HG02610 (cell line): ENCODE measurements around the gene METAP1.
"Not testable (repeated sequence)": the region's sequence is repeated elsewhere in the genome, so short reads cannot be mapped to it uniquely, and the experiment has no call there.

Experiments
- ATAC-seq: cut with Tn5 transposase; IDR thresholded peaks from one replicate; pipeline ENCODE4 v1.9.1; 2021; ENCODE audit warnings: mild to moderate bottlenecking, moderate library complexity; ENCODE audit not compliant: unreplicated experiment

The METAP1 gene

GRCh38 chr4:98996765-98997068 lies 1.2 kb downstream of the METAP1 start:
- no peak for ATAC-seq

- ATAC-seq: no peak
Observed at GRCh38 chr4:98997166-98997565, 1.6 kb downstream of the METAP1 start.

- ATAC-seq: no peak
Observed at GRCh38 chr4:98998551-98998950, 3.0 kb downstream of the METAP1 start.

- no peak for ATAC-seq
Observed at GRCh38 chr4:99002279-99002678, 6.8 kb downstream of the METAP1 start.

GRCh38 chr4:99008051-99008450 lies 12.5 kb downstream of the METAP1 start:
- no peak for ATAC-seq

GRCh38 chr4:99011910-99012309 lies 16.4 kb downstream of the METAP1 start:
- ATAC-seq: no peak

GRCh38 chr4:99013402-99013843 lies 17.9 kb downstream of the METAP1 start:
- ATAC-seq: no peak

GRCh38 chr4:99013884-99014523 lies 18.5 kb downstream of the METAP1 start:
- no peak for ATAC-seq

- ATAC-seq: no peak
Observed at GRCh38 chr4:99021386-99021785, 25.9 kb downstream of the METAP1 start.

GRCh38 chr4:99022566-99022965 lies 27.0 kb downstream of the METAP1 start:
- no peak for ATAC-seq

GRCh38 chr4:99023800-99024251 lies 28.3 kb downstream of the METAP1 start:
- not testable (repeated sequence) for ATAC-seq

- no peak for ATAC-seq
Observed at GRCh38 chr4:99024481-99025275, 29.2 kb downstream of the METAP1 start.

GRCh38 chr4:99025506-99025905 lies 30.0 kb downstream of the METAP1 start:
- ATAC-seq: no peak

- ATAC-seq: no peak
Observed at GRCh38 chr4:99027304-99027703, 31.8 kb downstream of the METAP1 start.

GRCh38 chr4:99028187-99028586 lies 32.7 kb downstream of the METAP1 start:
- ATAC-seq: peak; percentile 57

- peak; percentile 64 for ATAC-seq
Observed at GRCh38 chr4:99029018-99029735, 33.7 kb downstream of the METAP1 start.

- no peak for ATAC-seq
Observed at GRCh38 chr4:99029852-99030251, 34.3 kb downstream of the METAP1 start.

- no peak for ATAC-seq
Observed at GRCh38 chr4:99033956-99034355, 38.4 kb downstream of the METAP1 start.

- ATAC-seq: no peak
Observed at GRCh38 chr4:99038213-99038612, 42.7 kb downstream of the METAP1 start.

- ATAC-seq: no peak
Observed at GRCh38 chr4:99043346-99043745, 47.8 kb downstream of the METAP1 start.

GRCh38 chr4:99047710-99048109 lies 52.2 kb downstream of the METAP1 start:
- ATAC-seq: no peak

- peak; percentile 33 for ATAC-seq
Observed at GRCh38 chr4:99052902-99053301, 57.4 kb downstream of the METAP1 start.
